Adipocyte (in vitro differentiated cells): ENCODE measurements around the gene PPP5C.
"Not testable (repeated sequence)": the region's sequence is repeated elsewhere in the genome, so short reads cannot be mapped to it uniquely, and the experiment has no call there.

Experiments
- DNase-seq: peaks from one replicate; pipeline ENCODE4 v3.0.0-alpha.2; 2015; ENCODE audit warnings: low read depth
- H3K27me3 ChIP-seq: replicated peaks from 2 replicates; pipeline ENCODE4 v1.7.0; 2013; ENCODE audit warnings: mild to moderate bottlenecking, low read length, moderate library complexity; ENCODE audit not compliant: control insufficient read depth, insufficient read depth
- H3K36me3 ChIP-seq: 2 replicates; pipeline ENCODE4 v1.7.0; 2013; ENCODE audit warnings: low read length, mild to moderate bottlenecking, moderate library complexity; ENCODE audit not compliant: control insufficient read depth, insufficient read depth, severe bottlenecking
- H3K4me1 ChIP-seq: 2 replicates; pipeline ENCODE4 v1.7.0; 2013; ENCODE audit warnings: mild to moderate bottlenecking, low read length, moderate library complexity; ENCODE audit not compliant: control insufficient read depth, insufficient read depth
- H3K4me3 ChIP-seq: 2 replicates; pipeline ENCODE4 v1.7.0; 2013; ENCODE audit warnings: mild to moderate bottlenecking, low read length, moderate library complexity
- H3K9ac ChIP-seq: 2 replicates; pipeline ENCODE4 v1.7.0; 2013; ENCODE audit warnings: mild to moderate bottlenecking, low read length, moderate library complexity
- H3K9me3 ChIP-seq: 2 replicates; pipeline ENCODE4 v1.7.0; 2013; ENCODE audit warnings: mild to moderate bottlenecking, low read length, moderate library complexity; ENCODE audit not compliant: control insufficient read depth

Gene PPP5C

DNA sequence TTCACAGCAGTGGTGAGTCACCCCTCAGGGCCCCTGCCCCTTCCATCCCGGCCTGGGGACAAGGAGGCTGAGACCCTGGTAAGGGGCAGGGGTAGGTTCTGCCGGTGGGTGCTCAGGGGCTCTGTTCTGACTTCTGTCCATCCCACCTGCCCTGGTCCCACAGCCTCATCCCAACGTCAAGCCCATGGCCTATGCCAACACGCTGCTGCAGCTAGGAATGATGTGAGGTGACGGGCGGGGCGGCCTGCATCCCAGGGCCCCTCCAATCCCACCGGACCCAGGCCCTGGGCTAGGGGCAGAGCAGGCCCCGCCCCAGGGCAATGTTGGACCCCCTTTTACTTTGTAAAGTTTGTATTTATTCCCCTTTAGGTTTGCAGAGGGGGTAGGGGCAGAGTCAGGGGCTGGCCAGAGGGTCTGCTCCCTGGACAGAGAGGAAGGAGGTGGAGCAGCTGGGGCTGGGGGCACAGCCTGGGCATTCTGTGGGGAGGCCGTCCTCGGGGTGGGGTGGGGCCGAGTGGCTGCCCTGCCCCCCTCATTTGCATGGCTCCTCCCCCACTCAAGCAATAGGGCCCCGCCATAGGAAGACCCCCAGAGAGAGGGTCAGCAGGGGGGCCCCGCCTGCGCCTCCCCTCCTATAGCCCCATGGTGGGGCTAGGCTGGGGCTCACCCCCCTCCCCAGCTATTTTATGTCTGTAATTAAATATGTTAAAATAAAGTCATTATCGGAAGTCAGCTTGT is 43.4 kb downstream of the PPP5C start:
- DNase-seq = no peak
- H3K36me3 ChIP-seq = peaks cover 45% of the 10 kb centered on the region
- H3K9me3 ChIP-seq = no peaks in the 10 kb centered on the region
- H3K4me1 ChIP-seq = peaks cover 31% of the 10 kb centered on the region
- H3K4me3 ChIP-seq = no peak overlapping the region
- H3K9ac ChIP-seq = peak overlapping the region; percentile 81
- no peaks in the 10 kb centered on the region for H3K27me3 ChIP-seq

DNA sequence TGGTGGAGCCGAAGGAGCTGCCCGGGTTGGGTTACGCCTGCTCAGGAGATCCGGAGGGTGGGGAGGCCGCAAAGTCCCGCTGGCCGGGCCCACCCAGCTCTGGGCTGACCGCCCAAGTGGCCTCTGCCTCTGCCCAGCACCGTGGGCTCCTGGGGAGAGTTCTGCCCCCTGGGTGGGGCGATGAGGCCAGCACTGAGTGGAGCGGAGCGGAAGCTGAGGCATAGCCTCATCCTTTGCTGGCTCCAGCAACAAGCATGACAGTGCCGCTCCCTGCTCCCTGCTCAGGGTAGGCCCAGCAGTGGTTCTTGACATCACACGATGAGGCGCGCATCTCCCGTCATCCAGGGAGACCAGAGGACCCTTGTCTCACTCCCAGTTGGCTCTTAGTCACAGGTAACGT is 44.0 kb downstream of the PPP5C start:
- Histone ChIP-seq H3K9me3 (no peaks in the 10 kb centered on the region), H3K36me3 (peaks cover 44% of the 10 kb centered on the region), H3K4me3 (peak overlapping the region; percentile 64)

DNA sequence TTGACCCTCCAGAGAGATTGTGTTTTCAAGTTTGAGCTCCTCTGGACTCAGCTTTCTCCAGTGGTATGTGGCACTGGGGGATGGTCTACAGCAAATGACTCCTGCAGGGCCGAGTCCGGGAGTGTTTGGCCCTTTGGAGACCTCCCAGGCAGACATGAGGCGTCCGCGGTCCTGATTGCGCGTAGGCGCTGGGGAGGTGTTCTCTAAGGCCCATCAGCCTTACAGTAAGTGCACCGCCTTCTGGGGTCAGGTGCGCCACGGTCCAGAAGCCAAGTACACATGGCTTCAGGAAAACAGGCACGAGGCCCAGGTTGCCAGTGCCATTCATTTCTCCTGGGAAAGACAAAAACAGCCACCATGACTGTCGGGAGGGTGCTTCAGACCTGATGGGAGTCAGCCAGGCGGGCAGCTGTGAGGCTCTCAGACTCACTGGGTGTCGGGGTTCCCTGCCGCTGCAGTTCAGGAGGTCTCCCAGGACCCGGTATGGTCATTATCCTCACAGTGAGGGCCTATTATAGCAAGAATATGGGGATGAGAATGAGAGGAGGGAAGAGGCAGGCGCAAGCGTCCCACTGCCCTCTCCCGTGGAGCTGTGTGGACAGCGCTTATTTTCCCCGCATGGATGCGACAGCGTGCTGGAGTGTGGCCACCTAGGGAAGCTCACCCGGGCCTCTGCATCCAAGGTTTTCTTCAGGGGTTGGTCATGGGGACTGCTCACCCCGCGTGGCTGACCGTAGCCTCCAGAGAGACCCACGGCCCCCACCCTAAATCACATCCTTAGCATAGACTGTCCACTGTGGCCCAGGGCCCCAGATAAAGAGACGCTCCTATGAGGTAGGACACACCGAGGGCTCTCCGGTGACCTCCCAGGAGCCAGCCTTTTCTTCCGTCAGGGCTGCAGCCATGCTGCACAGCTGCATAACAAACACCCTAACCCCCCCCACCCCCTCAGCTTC is 44.7 kb downstream of the PPP5C start:
- Histone ChIP-seq H3K27me3 (no peaks in the 10 kb centered on the region), H3K36me3 (peaks cover 42% of the 10 kb centered on the region)
- no peak for DNase-seq

More for the DNA sequence above, 44.0 kb downstream of the PPP5C start:
- Histone ChIP-seq H3K4me1 (peaks cover 33% of the 10 kb centered on the region), H3K27me3 (no peaks in the 10 kb centered on the region), H3K9ac (peak overlapping the region; percentile 81)
- DNase-seq = no peak

GRCh38 chr19:46392252-46392801 is 45.4 kb downstream of the PPP5C start:
- Histone ChIP-seq H3K36me3 (peaks cover 36% of the 10 kb centered on the region), H3K27me3 (no peaks in the 10 kb centered on the region), H3K9me3 (no peaks in the 10 kb centered on the region), H3K4me3 (peak overlapping the region; percentile 64), H3K9ac (peak overlapping the region; percentile 81), H3K4me1 (peaks cover 34% of the 10 kb centered on the region)
- peak; percentile 81 for DNase-seq

More for the DNA sequence above, 44.7 kb downstream of the PPP5C start:
- peaks cover 34% of the 10 kb centered on the region for H3K4me1 ChIP-seq
- H3K9me3 ChIP-seq = no peaks in the 10 kb centered on the region
- H3K4me3 ChIP-seq = peak overlapping the region; percentile 64
- H3K9ac ChIP-seq = peak overlapping the region; percentile 81

- Histone ChIP-seq H3K27me3 (no peaks in the 10 kb centered on the region), H3K9me3 (no peaks in the 10 kb centered on the region), H3K4me1 (peaks cover 34% of the 10 kb centered on the region), H3K36me3 (peaks cover 31% of the 10 kb centered on the region), H3K9ac (peak overlapping the region; percentile 81), H3K4me3 (peak overlapping the region; percentile 20)
- no peak for DNase-seq
Measured at GRCh38 chr19:46392837-46393236, 46.0 kb downstream of the PPP5C start.

- Histone ChIP-seq H3K36me3 (peaks cover 22% of the 10 kb centered on the region), H3K4me3 (no peak overlapping the region), H3K27me3 (no peaks in the 10 kb centered on the region), H3K9me3 (no peaks in the 10 kb centered on the region), H3K9ac (peak overlapping the region; percentile 81), H3K4me1 (peaks cover 34% of the 10 kb centered on the region)
- no peak for DNase-seq
Measured at GRCh38 chr19:46393456-46394401, 46.8 kb downstream of the PPP5C start.

DNA sequence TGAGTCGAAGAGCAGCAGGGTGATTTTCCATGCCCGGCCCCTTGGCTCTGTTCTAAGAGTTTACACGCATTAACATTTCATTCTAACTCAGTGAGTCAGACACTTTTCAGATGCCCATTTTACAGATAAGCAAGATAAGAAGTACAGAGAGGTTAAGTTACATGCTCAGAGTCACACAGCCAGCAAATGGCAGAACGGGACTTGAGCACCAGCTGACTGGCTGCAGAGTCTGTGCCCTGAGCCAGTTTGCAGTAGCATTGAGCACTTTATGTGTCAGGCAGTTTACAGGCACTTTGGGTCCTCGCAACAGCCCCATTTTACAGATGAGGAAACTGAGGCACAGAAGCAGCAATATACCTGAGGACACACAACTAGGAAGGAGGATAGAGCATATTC is 47.5 kb downstream of the PPP5C start:
- Histone ChIP-seq H3K27me3 (no peaks in the 10 kb centered on the region), H3K9ac (peak overlapping the region; percentile 11), H3K4me1 (peaks cover 34% of the 10 kb centered on the region), H3K36me3 (peaks cover 15% of the 10 kb centered on the region), H3K4me3 (no peak overlapping the region), H3K9me3 (no peaks in the 10 kb centered on the region)
- DNase-seq = no peak

DNA sequence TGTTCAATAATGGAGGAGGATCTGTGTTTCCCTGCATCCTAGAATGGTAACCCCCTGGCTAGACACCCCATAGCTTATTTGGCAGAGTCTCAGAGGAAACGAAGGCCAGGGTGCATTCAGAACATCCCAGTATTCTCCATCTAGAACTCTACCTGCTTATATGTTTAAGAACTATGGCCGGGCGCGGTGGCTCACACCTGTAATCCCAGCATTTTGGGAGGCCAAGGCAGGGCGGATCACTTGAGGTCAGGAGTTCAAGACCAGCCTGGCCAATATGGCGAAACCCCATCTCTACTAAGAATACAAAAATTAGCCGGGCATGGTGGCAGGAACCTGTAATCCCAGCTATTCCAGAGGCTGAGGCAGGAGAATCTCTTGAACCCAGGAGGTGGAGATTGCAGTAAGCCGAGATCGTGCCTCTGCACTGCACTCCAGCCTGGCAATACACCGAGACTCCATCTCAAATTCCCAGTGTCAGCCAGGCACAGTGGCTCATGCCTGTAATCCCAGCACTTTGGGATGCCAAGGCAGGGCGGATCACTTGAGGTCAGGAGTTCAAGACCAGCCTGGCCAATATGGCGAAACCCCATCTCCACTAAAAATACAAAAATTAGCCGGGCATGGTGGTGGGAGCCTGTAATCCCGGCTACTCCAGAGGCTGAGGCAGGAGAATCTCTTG is 51.1 kb downstream of the PPP5C start:
- not testable (repeated sequence) for H3K4me3 ChIP-seq, H3K9ac ChIP-seq, H3K27me3 ChIP-seq, H3K36me3 ChIP-seq, DNase-seq, H3K9me3 ChIP-seq
- H3K4me1 ChIP-seq = peaks cover 11% of the 10 kb centered on the region

DNA sequence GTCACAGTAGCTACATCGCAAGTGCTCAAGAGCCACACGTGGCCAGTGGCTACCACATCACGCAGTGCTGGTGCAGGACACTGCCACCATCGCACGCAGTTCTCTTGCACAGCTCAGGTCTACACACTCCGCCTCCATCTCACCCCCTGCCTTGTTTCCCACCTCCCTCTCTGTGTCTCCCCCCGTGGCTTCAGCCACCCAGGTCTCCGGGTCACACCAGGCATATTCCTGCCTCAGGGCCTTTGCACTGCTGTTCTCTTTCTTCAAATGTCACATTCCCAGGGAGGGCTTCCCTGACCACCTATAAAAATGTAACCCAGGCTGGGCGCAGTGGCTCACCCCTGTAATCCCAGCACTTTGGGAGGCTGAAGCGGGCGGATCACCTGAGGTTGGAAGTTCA is 55.8 kb downstream of the PPP5C start:
- Histone ChIP-seq H3K36me3 (no peaks in the 10 kb centered on the region), H3K4me1 (peaks cover 16% of the 10 kb centered on the region), H3K9me3 (no peaks in the 10 kb centered on the region), H3K4me3 (peak overlapping the region; percentile 57), H3K27me3 (peaks cover 16% of the 10 kb centered on the region), H3K9ac (no peak overlapping the region)
- DNase-seq = no peak

- peak overlapping the region; percentile 86 for H3K9ac ChIP-seq
- no peak for DNase-seq
- no peaks in the 10 kb centered on the region for H3K36me3 ChIP-seq
- peaks cover 21% of the 10 kb centered on the region for H3K4me1 ChIP-seq
- peak overlapping the region; percentile 84 for H3K4me3 ChIP-seq
- H3K27me3 ChIP-seq = peaks cover 16% of the 10 kb centered on the region
- H3K9me3 ChIP-seq = no peaks in the 10 kb centered on the region
Measured at GRCh38 chr19:46404055-46404752, 57.3 kb downstream of the PPP5C start.
